A673 (cell line): ENCODE measurements around the gene CDC42BPG. TPM values are rescaled to one million over a fixed set of nuclear protein-coding genes. Genes with fewer than 3 reads are reported as not detected.
A peak's percentile ranks its signal among the peaks of the same experiment; 100 is the strongest.

Experiments used
- BruUV-seq: library from RNA; stranded (reverse); fragments of 400-500 nt; replicated peaks from 2 replicates; lab custom pipeline; 2021; lab: Mats Ljungman, UMichigan
- CTCF ChIA-PET: fragments of 300-600 bp; sonication (Branson Sonifier 250); formaldehyde crosslinking; loops from one replicate; lab custom pipeline; 2022; ENCODE audit warnings: antibody characterized with exemption; lab: Charles Lee
- POLR2A ChIA-PET: fragments of 300-600 bp; sonication (Branson Sonifier 250); formaldehyde crosslinking; loops from one replicate; lab custom pipeline; 2022; ENCODE audit warnings: antibody characterized with exemption; ENCODE audit not compliant: low non-redundant PET; lab: Charles Lee
- DNase-seq: peaks from one replicate; pipeline ENCODE4 v3.0.0-alpha.2; 2015; ENCODE audit warnings: low spot score
- H3K27ac ChIP-seq: fragments of 200-600 bp; sonication (generic); 2 replicates; pipeline ENCODE4 v1.5.1; 2016; ENCODE audit warnings: mixed run types, low read depth, mild to moderate bottlenecking, mixed read lengths, antibody characterized with exemption, low read length; ENCODE audit not compliant: poor library complexity, severe bottlenecking
- H3K27me3 ChIP-seq: fragments of 200-600 bp; sonication (generic); replicated peaks from 2 replicates; pipeline ENCODE4 v1.6.1; 2017; ENCODE audit warnings: mixed run types, low read depth, mild to moderate bottlenecking, mixed read lengths, antibody characterized with exemption, low read length; ENCODE audit not compliant: insufficient read depth, poor library complexity
- H3K36me3 ChIP-seq: fragments of 200-600 bp; sonication (generic); 2 replicates; pipeline ENCODE4 v1.6.1; 2016; ENCODE audit warnings: mixed run types, mild to moderate bottlenecking, mixed read lengths, antibody characterized with exemption, low read length; ENCODE audit not compliant: insufficient read depth, poor library complexity, severe bottlenecking
- H3K4me1 ChIP-seq: fragments of 200-600 bp; sonication (generic); 2 replicates; pipeline ENCODE4 v1.6.1; 2017; ENCODE audit warnings: mixed run types, mild to moderate bottlenecking, mixed read lengths, antibody characterized with exemption, low read length; ENCODE audit not compliant: insufficient read depth, poor library complexity, severe bottlenecking
- H3K4me3 ChIP-seq: fragments of 200-600 bp; sonication (generic); 2 replicates; pipeline ENCODE4 v1.5.1; 2016; ENCODE audit warnings: low read depth, mixed run types, mild to moderate bottlenecking, mixed read lengths, low read length; ENCODE audit not compliant: poor library complexity, severe bottlenecking
- H3K9me3 ChIP-seq: fragments of 200-600 bp; sonication (generic); 2 replicates; pipeline ENCODE4 v1.6.1; 2016; ENCODE audit warnings: mixed run types, low read depth, mild to moderate bottlenecking, mixed read lengths, antibody characterized with exemption, low read length; ENCODE audit not compliant: poor library complexity, severe bottlenecking
- EZH2 ChIP-seq: fragments of 200-600 bp; sonication (generic); IDR thresholded peaks from 2 replicates; pipeline ENCODE4 v1.6.1; 2017; ENCODE audit warnings: borderline replicate concordance, low read depth, mild to moderate bottlenecking, mixed read lengths, antibody characterized with exemption, low read length; ENCODE audit not compliant: poor library complexity, severe bottlenecking
- intact Hi-C: fragments of 100-400 bp; cut with micrococcal nuclease; formaldehyde crosslinking; loops from one replicate; pipeline ENCODE4 v1.10.0; 2022; ENCODE audit not compliant: unreplicated experiment
- total RNA-seq: library from RNA; stranded (reverse); gene quantifications from 2 replicates; pipeline ENCODE4 v1.2.3, GENCODE V29; 2021
- TF ChIP-seq, protein P1 (sequence below): fragments of 300-800, 200-600 bp; sonication (generic); conservative IDR thresholded peaks from 2 replicates; pipeline ENCODE4 v1.5.1; 2017; ENCODE audit warnings: low read depth, mild to moderate bottlenecking, antibody characterized with exemption, low read length, moderate library complexity, mixed read lengths

The CDC42BPG gene
- total RNA-seq, 1 experiment from 2014 or later: 4.6 TPM

DNA sequence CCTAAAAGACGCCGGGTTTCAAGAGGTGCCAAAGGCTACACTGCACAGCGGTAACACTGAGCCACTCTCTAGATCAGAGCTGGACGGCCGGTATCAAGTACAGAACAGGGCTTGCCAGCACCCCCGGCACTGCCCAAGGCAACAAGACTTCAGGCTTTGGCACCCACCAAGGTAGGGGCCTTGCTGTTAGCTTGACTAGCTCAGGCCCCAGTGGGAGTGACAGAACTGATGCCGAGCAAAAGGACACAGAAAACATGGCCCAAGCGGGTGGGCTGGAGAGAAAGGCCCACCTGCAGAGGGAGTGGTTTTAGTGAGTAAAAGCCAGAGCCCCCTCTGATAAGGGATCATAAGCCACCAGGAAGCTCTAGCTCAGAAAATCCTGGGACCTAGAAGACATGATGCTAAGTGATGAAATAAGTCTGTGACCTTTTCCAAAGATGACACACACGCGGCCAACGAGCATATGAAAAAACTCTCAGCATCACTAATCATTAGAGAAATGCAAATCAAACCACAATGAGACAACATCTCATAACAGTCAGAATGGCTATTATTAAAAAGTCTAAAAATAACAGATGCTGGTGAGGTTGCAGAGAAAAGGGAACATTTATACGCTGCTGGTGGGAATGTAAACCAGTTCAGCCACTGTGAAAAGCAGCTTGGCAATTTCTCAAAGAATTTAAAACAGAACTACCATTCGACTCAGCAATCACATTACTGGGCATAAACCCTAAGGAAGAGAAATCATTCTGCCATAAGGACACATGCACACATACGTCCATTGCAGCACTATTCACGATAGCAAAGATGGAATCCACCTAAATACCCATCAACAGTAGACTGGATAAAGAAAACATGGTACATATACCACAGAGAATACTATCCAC, 21.1 kb upstream of the CDC42BPG start:
- ChIA-PET CTCF (no interaction called here), POLR2A (no interaction called here)
- TF ChIP-seq EZH2: no peak
- TF ChIP-seq, protein P1, sequence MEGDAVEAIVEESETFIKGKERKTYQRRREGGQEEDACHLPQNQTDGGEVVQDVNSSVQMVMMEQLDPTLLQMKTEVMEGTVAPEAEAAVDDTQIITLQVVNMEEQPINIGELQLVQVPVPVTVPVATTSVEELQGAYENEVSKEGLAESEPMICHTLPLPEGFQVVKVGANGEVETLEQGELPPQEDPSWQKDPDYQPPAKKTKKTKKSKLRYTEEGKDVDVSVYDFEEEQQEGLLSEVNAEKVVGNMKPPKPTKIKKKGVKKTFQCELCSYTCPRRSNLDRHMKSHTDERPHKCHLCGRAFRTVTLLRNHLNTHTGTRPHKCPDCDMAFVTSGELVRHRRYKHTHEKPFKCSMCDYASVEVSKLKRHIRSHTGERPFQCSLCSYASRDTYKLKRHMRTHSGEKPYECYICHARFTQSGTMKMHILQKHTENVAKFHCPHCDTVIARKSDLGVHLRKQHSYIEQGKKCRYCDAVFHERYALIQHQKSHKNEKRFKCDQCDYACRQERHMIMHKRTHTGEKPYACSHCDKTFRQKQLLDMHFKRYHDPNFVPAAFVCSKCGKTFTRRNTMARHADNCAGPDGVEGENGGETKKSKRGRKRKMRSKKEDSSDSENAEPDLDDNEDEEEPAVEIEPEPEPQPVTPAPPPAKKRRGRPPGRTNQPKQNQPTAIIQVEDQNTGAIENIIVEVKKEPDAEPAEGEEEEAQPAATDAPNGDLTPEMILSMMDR: no peak
- no TSS peak for BruUV-seq
- Histone ChIP-seq H3K4me3 (no peak overlapping the region), H3K27me3 (no peaks in the 10 kb centered on the region), H3K4me1 (peaks cover 14% of the 10 kb centered on the region), H3K9me3 (no peaks in the 10 kb centered on the region), H3K36me3 (no peaks in the 10 kb centered on the region), H3K27ac (no peak overlapping the region)
- intact Hi-C loops: no loop called here
- no peak for DNase-seq

GRCh38 chr11:64864473-64865285, 20.2 kb upstream of the CDC42BPG start:
- BruUV-seq: no TSS peak

DNA sequence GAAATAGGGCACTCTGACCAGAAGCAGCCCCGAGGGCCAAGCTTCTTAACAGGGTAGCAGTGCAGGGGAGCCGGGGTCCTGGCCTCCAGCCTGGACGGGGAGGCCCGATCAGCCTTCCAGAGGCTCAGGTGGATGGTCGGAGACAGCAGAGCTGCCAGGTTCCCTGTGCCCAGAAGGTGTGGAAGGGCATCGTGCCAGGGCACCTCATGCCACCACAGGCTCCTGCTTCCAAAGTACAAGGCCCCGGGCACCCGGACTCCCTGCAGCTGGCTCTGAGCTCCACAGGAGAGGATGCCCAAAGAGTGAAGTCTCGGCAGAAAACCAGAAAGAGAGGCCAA, 19.7 kb upstream of the CDC42BPG start:
- no TSS peak for BruUV-seq
- ChIA-PET POLR2A (no interaction called here), CTCF (no interaction called here)
- intact Hi-C loops: no loop called here
- Histone ChIP-seq H3K9me3 (no peaks in the 10 kb centered on the region), H3K36me3 (no peaks in the 10 kb centered on the region), H3K27ac (peak overlapping the region; percentile 23), H3K27me3 (no peaks in the 10 kb centered on the region), H3K4me3 (no peak overlapping the region), H3K4me1 (peaks cover 6% of the 10 kb centered on the region)
- DNase-seq: no peak
- no peak for TF ChIP-seq EZH2
- TF ChIP-seq, protein P1: no peak

More at GRCh38 chr11:64864473-64865285, 20.2 kb upstream of the CDC42BPG start:
- Histone ChIP-seq H3K4me3 (no peak overlapping the region), H3K27me3 (no peaks in the 10 kb centered on the region), H3K4me1 (peaks cover 9% of the 10 kb centered on the region), H3K27ac (peak overlapping the region; percentile 23), H3K36me3 (no peaks in the 10 kb centered on the region), H3K9me3 (no peaks in the 10 kb centered on the region)
- no peak for DNase-seq
- POLR2A ChIA-PET: no interaction called here
- CTCF ChIA-PET: no interaction called here
- intact Hi-C loops: no loop called here
- TF ChIP-seq EZH2: no peak
- TF ChIP-seq, protein P1: no peak
